Activated CD8-positive, alpha-beta memory T cell treated with anti-CD3 and anti-CD28 coated beads, Interleukin-2, amount 50 U/mL, for 4 hours (primary cell): ENCODE results near the gene METTL25.

Experiments
- DNase-seq: peaks from one replicate; pipeline ENCODE4 v3.0.0-alpha.2; 2020

The METTL25 gene

DNA sequence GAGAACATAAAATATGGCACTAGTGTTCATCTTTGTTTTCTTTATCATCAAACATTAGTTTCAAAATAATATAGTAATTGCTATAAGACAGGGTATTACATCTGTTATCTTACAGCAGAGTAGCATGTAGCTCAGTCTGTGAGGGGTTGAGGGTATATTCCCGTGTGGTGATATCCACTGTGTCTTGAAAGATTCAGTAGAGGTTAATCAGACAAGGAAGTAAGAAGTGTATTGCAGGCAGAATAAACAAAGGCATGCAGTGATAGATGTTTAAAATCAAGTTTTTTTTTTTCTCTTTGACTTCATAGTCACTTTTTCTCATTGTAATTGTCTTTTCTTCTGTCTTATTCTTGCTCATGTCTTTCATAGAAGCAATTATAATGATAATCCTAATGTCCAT, 48.3 kb downstream of the METTL25 start:
- DNase-seq: no peak

DNA sequence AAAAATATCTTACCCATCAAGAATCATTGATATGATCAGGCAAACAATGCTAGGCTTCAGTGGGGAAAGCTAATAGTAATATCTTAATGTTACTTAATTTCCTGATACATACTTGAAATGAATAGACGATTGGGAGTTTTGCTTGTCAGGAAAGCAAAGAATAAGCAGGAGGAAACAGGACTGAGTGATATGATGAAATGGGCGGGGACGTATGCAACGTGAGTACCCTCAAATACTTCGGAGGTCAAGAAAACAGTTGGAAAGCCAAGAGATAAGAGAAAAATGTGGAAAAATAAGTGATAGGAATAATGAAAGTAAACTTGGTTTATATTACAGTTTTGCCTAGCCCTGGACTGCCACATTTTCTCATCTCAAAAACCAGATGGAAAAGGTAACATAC, 49.2 kb downstream of the METTL25 start:
- DNase-seq: no peak

- DNase-seq: no peak
Observed at GRCh38 chr12:82408844-82409243, 50.5 kb downstream of the METTL25 start.

- no peak for DNase-seq
Observed at GRCh38 chr12:82411546-82412230, 53.4 kb downstream of the METTL25 start.

DNA sequence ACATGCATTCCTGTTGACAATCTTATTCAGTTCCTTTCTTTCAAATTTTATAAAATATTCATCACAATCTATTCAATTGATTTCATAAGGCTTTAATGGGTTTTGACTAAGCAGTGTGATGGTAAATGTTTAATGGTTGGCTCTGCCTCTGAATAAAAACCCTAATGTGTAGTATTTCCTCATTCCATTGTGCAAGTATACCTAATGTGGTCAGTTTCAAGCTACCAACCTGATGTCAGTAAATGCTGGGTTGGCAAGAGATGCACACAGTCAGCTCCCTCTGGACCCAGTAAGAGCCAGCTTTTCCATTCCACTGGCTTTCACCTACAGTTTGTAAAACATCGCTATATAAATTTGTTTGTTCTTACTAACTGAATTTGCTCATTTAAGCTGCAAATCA, 53.9 kb downstream of the METTL25 start:
- DNase-seq: no peak

GRCh38 chr12:82414044-82414443, 55.7 kb downstream of the METTL25 start:
- no peak for DNase-seq

GRCh38 chr12:82414926-82415325, 56.6 kb downstream of the METTL25 start:
- DNase-seq: no peak

DNA sequence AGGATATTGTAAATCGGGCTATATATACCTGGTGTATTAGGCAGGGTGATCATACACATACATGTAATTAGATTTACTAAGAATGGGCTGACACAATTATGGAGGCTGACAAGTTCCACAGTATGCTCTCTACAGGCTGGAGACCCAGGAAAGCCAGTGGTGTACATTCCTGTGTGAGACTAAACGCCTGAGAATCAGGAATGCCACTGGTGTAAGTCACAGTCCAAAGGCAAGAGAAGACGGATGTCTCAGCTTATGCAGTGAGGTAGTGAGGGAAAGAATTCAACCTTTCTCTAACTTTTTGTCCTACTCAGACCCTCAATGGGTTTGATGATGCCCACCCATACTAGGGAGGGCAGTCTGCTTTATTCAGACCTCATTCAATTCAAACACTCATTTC, 57.1 kb downstream of the METTL25 start:
- DNase-seq: no peak

DNA sequence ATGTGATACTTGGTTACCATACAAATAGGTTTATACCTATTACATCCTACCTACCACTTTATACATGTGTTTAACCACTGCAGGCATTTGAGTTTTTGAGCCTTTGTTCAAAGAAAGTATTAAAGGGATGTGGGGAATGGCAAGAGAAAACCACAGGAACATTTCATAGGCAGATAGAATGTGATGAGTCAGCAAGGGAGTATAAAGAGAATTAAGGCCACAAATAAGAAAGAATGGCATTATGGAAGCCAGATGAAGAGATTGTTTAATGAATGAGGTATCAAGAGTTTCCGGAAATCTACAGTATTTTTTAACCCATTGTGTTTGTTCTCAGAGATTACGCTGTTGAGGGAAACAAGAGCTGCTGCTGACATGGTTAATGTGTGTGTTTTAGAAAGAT, 66.9 kb downstream of the METTL25 start:
- no peak for DNase-seq

GRCh38 chr12:82426081-82426480, 67.8 kb downstream of the METTL25 start:
- DNase-seq: no peak

DNA sequence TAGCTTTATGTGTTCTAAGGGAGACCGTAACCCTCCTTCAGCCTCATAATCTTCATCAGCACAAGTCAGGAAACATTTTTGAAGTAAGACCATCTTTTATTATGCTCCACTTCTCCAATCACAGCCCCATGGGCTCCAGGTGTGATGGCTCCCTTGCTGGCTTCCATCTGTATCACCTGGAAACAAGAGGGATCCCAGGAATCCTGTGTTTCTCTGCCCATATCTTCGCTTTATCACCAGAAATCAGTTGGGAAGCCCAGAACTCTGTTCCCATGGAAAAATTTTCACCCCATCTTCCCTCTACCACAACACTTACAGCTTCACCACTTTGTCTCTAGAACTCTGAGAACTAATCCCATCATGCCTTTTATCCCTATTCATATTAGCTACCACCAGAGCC, 68.3 kb downstream of the METTL25 start:
- no peak for DNase-seq

DNA sequence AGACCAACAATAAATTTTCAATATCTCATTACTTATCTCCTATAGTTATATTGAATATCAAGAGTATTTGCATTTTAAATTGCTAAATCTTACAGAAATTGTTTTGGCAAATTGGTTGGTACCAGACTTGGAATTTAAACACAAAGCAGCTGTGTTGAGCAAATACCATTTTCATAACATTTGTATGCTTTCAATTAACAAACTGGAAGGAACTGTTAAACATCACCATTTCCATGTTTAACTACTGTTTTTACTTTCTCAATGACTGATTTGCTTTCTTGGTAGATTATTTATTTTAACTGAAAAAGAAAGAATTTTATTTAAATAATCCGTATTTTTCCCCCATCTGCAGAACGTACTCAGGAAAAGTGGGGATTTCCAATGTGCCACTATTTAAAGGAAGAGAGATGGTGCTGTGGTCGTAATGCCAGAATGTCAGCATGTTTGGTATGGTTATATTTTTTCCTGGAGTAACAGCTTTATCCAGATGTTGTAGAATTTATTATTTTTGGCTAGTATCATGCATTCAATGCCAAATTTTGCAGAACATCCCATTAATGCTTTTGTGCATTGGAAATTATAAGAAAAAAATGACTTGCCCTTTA, 72.3 kb downstream of the METTL25 start:
- DNase-seq: no peak

GRCh38 chr12:82434392-82434911, 76.1 kb downstream of the METTL25 start:
- DNase-seq: no peak

GRCh38 chr12:82436354-82436753, 78.0 kb downstream of the METTL25 start:
- no peak for DNase-seq

GRCh38 chr12:82437744-82438143, 79.4 kb downstream of the METTL25 start:
- no peak for DNase-seq

GRCh38 chr12:82438356-82438755, 80.0 kb downstream of the METTL25 start:
- DNase-seq: no peak

DNA sequence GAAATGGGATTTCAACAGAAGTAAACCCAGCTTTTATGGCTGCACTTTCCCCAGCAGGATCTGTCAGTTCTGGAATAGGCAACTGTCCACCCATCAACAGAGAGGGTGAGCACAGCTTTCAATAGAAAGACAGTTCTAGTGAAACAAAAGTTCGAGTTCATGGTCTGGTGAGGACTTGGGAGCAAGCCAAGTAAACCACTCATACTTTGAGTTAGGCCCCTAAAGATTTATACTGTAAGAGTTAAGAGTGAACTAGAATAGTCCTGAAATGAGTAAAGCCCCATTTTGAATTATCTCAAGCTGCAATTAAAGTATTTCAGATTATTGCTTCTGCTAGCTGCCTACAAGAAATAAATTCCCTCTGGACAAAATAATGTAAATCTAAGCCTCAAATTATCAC, 82.6 kb downstream of the METTL25 start:
- DNase-seq: no peak

DNA sequence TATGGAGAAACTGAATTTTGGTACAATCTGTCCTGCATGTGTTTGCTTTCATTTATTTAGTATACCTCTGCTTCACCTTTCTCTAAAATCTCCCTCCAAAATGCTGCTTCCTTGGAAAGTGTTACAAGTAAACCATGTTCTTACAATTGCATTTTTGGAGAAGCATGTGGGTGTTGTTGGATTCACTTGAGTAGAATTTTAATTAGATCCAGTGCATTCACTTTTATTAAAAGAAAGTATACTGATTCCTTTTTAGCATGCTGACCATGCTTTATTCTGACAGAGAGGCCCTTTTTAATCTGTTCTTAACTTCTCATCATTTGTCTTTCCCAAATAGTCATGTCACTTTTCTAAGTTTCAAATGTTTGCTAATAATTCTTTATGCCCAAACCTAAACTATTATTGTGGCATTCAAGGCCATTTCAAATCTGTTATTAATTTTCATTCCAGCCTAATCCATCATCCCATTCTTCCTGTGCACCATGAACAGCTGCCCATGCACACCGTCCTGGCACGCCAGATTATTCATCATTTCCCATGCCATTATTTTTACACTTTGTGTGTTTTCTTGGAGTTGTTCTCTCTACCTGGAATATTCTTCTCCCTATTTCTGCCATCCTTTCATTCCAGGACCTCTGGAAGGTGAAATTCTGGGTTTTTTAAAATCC, 90.7 kb downstream of the METTL25 start:
- DNase-seq: no peak

DNA sequence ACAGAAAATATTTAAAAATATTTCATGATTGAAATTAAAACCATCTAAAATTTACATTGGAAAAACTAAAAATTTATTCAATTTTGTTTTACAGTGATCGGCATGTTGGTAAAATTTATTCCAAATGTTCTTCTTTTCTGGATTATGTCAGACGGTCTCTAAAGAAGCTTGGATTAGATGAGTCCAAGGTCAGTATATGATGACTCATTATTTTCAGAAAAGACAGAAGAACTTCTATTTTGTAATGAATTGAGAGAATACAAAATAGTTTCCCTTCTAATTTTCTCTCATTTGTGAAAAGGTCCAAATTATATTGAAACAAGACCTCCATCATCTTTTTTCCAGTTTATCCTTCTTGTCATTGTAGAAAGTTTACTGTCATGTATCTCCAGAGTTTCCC, 98.3 kb downstream of the METTL25 start:
- DNase-seq: no peak

DNA sequence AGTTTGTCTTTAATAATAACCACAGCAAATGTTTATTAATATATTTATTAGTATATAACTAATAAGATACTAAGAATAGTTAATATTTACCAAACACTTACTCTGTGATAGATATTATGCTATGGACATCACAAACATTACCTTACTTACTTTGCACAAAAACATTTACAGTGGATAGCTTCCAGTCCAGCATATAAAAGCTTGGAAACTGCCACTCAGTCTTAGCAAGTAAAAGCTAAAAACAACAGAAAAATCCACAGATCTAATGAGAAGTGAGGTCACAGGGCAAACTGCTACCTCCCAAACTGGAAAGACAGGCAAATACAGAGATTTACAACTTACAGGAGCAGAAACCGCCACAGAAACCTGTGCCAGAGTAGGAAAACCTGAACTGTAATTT, 99.8 kb downstream of the METTL25 start:
- no peak for DNase-seq

DNA sequence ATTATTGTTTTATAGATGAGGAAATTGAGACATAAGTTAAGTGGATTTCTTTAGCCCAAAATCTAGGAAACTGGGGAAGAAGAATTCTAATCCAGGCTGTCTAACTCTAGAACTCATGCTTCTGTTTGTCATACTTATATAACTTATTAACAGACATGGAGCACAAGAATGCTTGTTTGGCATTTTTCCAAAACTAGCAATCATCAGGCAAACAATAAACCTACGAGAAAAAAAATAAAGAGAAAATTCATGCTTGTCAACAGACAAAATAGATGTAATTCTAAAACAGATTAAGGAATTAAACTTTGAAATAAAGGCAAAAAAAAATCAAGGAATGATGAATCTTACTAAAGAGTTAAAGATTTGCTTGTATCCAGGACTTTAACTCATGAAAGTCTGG, 103.1 kb downstream of the METTL25 start:
- no peak for DNase-seq

DNA sequence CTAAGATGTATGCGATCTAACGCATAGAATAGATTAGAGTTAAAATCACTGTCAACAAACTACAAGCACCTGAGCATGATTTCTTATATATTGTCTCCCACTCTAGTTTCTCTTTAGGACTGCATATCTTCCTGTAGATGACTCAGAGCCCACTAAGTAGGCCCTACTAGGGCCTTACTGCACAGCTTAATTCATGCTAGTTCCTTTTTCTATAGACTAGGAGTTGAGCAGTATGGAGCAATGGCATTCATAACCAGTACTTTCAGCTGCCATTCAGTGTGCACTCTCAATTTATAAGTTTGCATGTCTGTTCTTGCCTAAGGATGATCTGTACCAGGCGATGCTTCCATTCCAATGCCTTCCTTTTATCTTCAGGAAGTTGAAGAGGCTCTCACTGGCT, 103.5 kb downstream of the METTL25 start:
- no peak for DNase-seq

DNA sequence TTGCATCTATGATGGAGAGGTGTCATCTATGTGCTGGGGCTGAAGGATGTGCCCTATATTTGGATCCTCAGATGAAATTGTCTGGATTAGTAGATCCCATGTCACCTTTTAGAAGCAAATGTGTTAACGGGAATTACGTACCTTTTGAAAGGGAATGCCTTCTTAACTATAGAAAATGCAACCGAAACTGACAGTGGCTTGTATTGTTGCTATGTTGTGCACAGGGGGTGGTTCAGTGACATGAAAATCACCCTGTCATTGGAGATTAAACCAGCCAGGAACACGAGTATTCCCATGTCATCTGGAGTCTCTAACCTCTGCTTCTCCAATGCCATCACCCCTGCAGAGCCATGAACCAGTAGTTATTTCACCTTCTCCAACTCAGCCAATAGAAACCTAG, 110.2 kb downstream of the METTL25 start:
- DNase-seq: no peak

DNA sequence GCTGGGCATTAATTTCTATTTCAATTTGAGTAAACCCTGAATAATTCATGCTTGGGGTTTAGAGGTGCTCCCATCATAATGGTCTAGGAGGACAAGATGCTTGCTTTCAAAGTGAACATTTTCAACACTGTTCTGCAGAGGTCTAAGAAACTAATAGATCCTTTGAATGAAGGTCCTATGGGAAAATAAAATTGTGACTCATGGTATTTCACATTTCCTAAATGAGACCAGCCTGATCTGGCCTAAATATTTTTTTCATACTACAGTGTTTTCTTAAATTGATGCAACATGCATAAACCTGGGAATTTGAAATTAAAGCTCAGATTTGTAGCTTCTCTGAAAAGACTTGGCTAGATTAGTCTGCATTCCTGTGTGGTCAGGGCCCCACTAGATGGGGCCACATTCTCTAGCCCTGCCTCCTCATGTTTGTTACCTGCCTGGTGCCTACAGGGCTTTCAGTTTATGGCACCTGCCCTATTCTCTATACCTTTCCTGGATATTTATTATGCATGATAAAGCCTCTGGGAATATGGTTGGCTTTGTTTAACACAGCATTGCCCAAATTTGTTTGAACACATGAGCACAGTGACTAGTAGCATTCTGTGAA, 112.7 kb downstream of the METTL25 start:
- no peak for DNase-seq
